Activated naive CD8-positive, alpha-beta T cell treated with anti-CD3 and anti-CD28 coated beads for 36 hours (primary cell): ENCODE data around the gene CHTF8. TPM values are rescaled to one million over a fixed set of nuclear protein-coding genes. Genes with fewer than 3 reads are reported as not detected.

ENCODE experiments used
- DNase-seq: peaks from one replicate; pipeline ENCODE4 v3.0.0; 2021
- H3K27ac Mint-ChIP-seq: one replicate; pipeline ENCODE4 v1.8.0; 2022; ENCODE audit warnings: mild to moderate bottlenecking, moderate library complexity, mixed read lengths
- H3K27me3 Mint-ChIP-seq: one replicate; pipeline ENCODE4 v1.8.0; 2022; ENCODE audit warnings: mild to moderate bottlenecking, mixed read lengths
- H3K36me3 Mint-ChIP-seq: one replicate; pipeline ENCODE4 v1.8.0; 2021; ENCODE audit warnings: mild to moderate bottlenecking, mixed read lengths
- H3K4me1 Mint-ChIP-seq: one replicate; pipeline ENCODE4 v1.8.0; 2021; ENCODE audit warnings: mixed read lengths
- H3K4me3 Mint-ChIP-seq: one replicate; pipeline ENCODE4 v1.8.0; 2022; ENCODE audit warnings: mild to moderate bottlenecking, moderate library complexity, mixed read lengths
- H3K9me3 Mint-ChIP-seq: one replicate; pipeline ENCODE4 v1.8.0; 2022; ENCODE audit warnings: mixed read lengths
- total RNA-seq, 2 experiments: library from RNA; stranded (reverse); gene quantifications; one replicate each; pipeline ENCODE4 v1.2.3, GENCODE V29; 2021

Gene CHTF8
- total RNA-seq, 2 experiments from 2014 or later, result 135 to 141 TPM

GRCh38 chr16:69089091-69089910, 43.1 kb downstream of the CHTF8 start:
- Mint-ChIP-seq H3K9me3 (no peaks in the 10 kb centered on the region), H3K4me3 (peak overlapping the region; percentile 9), H3K4me1 (peaks cover 8% of the 10 kb centered on the region), H3K27me3 (no peaks in the 10 kb centered on the region), H3K27ac (no peak overlapping the region), H3K36me3 (peaks cover 8% of the 10 kb centered on the region)
- no peak for DNase-seq

GRCh38 chr16:69088684-69089083, 43.7 kb downstream of the CHTF8 start:
- H3K36me3 Mint-ChIP-seq, result peaks cover 8% of the 10 kb centered on the region
- H3K4me3 Mint-ChIP-seq, result no peak overlapping the region
- H3K4me1 Mint-ChIP-seq, result peaks cover 7% of the 10 kb centered on the region
- no peak for DNase-seq
- H3K27me3 Mint-ChIP-seq, result no peaks in the 10 kb centered on the region
- no peak overlapping the region for H3K27ac Mint-ChIP-seq
- H3K9me3 Mint-ChIP-seq, result no peaks in the 10 kb centered on the region

GRCh38 chr16:69087161-69087581, 45.2 kb downstream of the CHTF8 start:
- no peaks in the 10 kb centered on the region for H3K9me3 Mint-ChIP-seq
- no peak overlapping the region for H3K4me3 Mint-ChIP-seq
- peaks cover 8% of the 10 kb centered on the region for H3K36me3 Mint-ChIP-seq
- H3K4me1 Mint-ChIP-seq, result peaks cover 7% of the 10 kb centered on the region
- no peaks in the 10 kb centered on the region for H3K27me3 Mint-ChIP-seq
- H3K27ac Mint-ChIP-seq, result no peak overlapping the region
- DNase-seq, result no peak

GRCh38 chr16:69085032-69085695, 47.2 kb downstream of the CHTF8 start:
- H3K27ac Mint-ChIP-seq, result no peak overlapping the region

GRCh38 chr16:69084289-69084688, 48.1 kb downstream of the CHTF8 start:
- no peaks in the 10 kb centered on the region for H3K9me3 Mint-ChIP-seq
- H3K36me3 Mint-ChIP-seq, result peaks cover 8% of the 10 kb centered on the region
- DNase-seq, result no peak
- no peaks in the 10 kb centered on the region for H3K27me3 Mint-ChIP-seq
- no peak overlapping the region for H3K4me3 Mint-ChIP-seq
- no peak overlapping the region for H3K27ac Mint-ChIP-seq
- peaks cover 6% of the 10 kb centered on the region for H3K4me1 Mint-ChIP-seq

More at GRCh38 chr16:69085032-69085695, 47.2 kb downstream of the CHTF8 start:
- H3K4me3 Mint-ChIP-seq, result no peak overlapping the region
- DNase-seq, result no peak
- H3K4me1 Mint-ChIP-seq, result peaks cover 7% of the 10 kb centered on the region
- no peaks in the 10 kb centered on the region for H3K27me3 Mint-ChIP-seq
- no peaks in the 10 kb centered on the region for H3K9me3 Mint-ChIP-seq
- H3K36me3 Mint-ChIP-seq, result peaks cover 8% of the 10 kb centered on the region

- no peak for DNase-seq
- H3K27me3 Mint-ChIP-seq, result no peaks in the 10 kb centered on the region
- H3K4me1 Mint-ChIP-seq, result no peaks in the 10 kb centered on the region
- peaks cover 8% of the 10 kb centered on the region for H3K36me3 Mint-ChIP-seq
- H3K9me3 Mint-ChIP-seq, result no peaks in the 10 kb centered on the region
- no peak overlapping the region for H3K27ac Mint-ChIP-seq
- no peak overlapping the region for H3K4me3 Mint-ChIP-seq
These were observed 49.0 kb downstream of the CHTF8 start for GRCh38 chr16:69083306-69083941.

GRCh38 chr16:69079697-69080096, 52.7 kb downstream of the CHTF8 start:
- Mint-ChIP-seq H3K27me3 (no peaks in the 10 kb centered on the region), H3K4me1 (no peaks in the 10 kb centered on the region), H3K36me3 (no peaks in the 10 kb centered on the region), H3K9me3 (no peaks in the 10 kb centered on the region), H3K4me3 (no peak overlapping the region), H3K27ac (no peak overlapping the region)
- no peak for DNase-seq

- Mint-ChIP-seq H3K4me1 (no peaks in the 10 kb centered on the region), H3K27me3 (no peaks in the 10 kb centered on the region), H3K9me3 (no peaks in the 10 kb centered on the region), H3K27ac (no peak overlapping the region), H3K36me3 (no peaks in the 10 kb centered on the region), H3K4me3 (no peak overlapping the region)
- DNase-seq, result no peak
These were observed 54.3 kb downstream of the CHTF8 start for GRCh38 chr16:69078073-69078472.

GRCh38 chr16:69077251-69077650, 55.1 kb downstream of the CHTF8 start:
- H3K9me3 Mint-ChIP-seq, result no peaks in the 10 kb centered on the region
- no peak for DNase-seq
- H3K27ac Mint-ChIP-seq, result no peak overlapping the region
- H3K36me3 Mint-ChIP-seq, result no peaks in the 10 kb centered on the region
- no peaks in the 10 kb centered on the region for H3K27me3 Mint-ChIP-seq
- H3K4me3 Mint-ChIP-seq, result no peak overlapping the region
- H3K4me1 Mint-ChIP-seq, result no peaks in the 10 kb centered on the region

GRCh38 chr16:69073181-69073702, 59.1 kb downstream of the CHTF8 start:
- Mint-ChIP-seq H3K4me1 (no peaks in the 10 kb centered on the region), H3K27ac (no peak overlapping the region), H3K27me3 (no peaks in the 10 kb centered on the region), H3K9me3 (no peaks in the 10 kb centered on the region), H3K4me3 (no peak overlapping the region), H3K36me3 (no peaks in the 10 kb centered on the region)
- DNase-seq, result no peak

- H3K4me1 Mint-ChIP-seq, result no peaks in the 10 kb centered on the region
- H3K36me3 Mint-ChIP-seq, result no peaks in the 10 kb centered on the region
- no peak overlapping the region for H3K4me3 Mint-ChIP-seq
- no peak overlapping the region for H3K27ac Mint-ChIP-seq
- DNase-seq, result no peak
- no peaks in the 10 kb centered on the region for H3K27me3 Mint-ChIP-seq
- no peaks in the 10 kb centered on the region for H3K9me3 Mint-ChIP-seq
These were observed 59.8 kb downstream of the CHTF8 start for GRCh38 chr16:69072640-69072974.

- no peak overlapping the region for H3K4me3 Mint-ChIP-seq
- H3K9me3 Mint-ChIP-seq, result no peaks in the 10 kb centered on the region
- no peaks in the 10 kb centered on the region for H3K4me1 Mint-ChIP-seq
- no peak for DNase-seq
- no peak overlapping the region for H3K27ac Mint-ChIP-seq
- no peaks in the 10 kb centered on the region for H3K27me3 Mint-ChIP-seq
- no peaks in the 10 kb centered on the region for H3K36me3 Mint-ChIP-seq
These were observed 61.4 kb downstream of the CHTF8 start for GRCh38 chr16:69071036-69071435.

- H3K36me3 Mint-ChIP-seq, result no peaks in the 10 kb centered on the region
- H3K4me3 Mint-ChIP-seq, result no peak overlapping the region
- no peaks in the 10 kb centered on the region for H3K27me3 Mint-ChIP-seq
- no peaks in the 10 kb centered on the region for H3K4me1 Mint-ChIP-seq
- H3K9me3 Mint-ChIP-seq, result no peaks in the 10 kb centered on the region
- no peak overlapping the region for H3K27ac Mint-ChIP-seq
- no peak for DNase-seq
These were observed 62.9 kb downstream of the CHTF8 start for GRCh38 chr16:69069504-69069903.
